COR-L47 (cell line): Measurements from ENCODE around the gene ARFRP1.
"Not testable (repeated sequence)": the region's sequence is repeated elsewhere in the genome, so short reads cannot be mapped to it uniquely, and the experiment has no call there.

ENCODE experiments used
- DNase-seq: peaks from one replicate; lab custom pipeline; 2025; lab: John Stamatoyannopoulos, UW

The ARFRP1 gene

GRCh38 chr20:63732118-63733095, 24.6 kb upstream of the ARFRP1 start:
- DNase-seq, result no peak

GRCh38 chr20:63731410-63731809, 23.6 kb upstream of the ARFRP1 start:
- DNase-seq, result no peak

DNA sequence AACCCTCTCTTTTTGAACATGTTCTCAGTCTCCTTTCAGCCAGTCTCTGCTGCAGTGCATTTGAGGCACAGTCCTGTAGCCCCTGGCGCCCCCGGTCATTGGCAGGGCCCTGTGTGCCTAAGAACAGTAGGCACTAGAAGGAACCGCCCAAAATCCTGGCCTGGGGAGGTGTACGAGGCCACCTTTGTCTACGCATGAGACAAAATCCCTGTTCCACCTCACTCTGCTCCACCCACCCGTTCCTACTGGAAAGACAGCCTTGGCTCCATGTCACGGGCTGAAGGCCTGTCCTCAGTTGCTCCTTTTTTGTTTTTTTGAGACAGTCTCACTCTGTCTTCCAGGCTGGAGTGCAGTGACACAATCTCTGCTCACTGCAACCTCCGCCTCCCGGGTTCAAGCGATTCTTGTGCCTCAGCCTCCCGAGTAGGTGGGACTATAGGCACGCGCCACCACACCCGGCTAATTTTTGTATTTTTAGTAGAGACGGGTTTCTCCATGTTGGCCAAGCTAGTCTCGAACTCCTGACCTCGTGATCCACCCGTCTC, 22.5 kb upstream of the ARFRP1 start:
- not testable (repeated sequence) for DNase-seq

DNA sequence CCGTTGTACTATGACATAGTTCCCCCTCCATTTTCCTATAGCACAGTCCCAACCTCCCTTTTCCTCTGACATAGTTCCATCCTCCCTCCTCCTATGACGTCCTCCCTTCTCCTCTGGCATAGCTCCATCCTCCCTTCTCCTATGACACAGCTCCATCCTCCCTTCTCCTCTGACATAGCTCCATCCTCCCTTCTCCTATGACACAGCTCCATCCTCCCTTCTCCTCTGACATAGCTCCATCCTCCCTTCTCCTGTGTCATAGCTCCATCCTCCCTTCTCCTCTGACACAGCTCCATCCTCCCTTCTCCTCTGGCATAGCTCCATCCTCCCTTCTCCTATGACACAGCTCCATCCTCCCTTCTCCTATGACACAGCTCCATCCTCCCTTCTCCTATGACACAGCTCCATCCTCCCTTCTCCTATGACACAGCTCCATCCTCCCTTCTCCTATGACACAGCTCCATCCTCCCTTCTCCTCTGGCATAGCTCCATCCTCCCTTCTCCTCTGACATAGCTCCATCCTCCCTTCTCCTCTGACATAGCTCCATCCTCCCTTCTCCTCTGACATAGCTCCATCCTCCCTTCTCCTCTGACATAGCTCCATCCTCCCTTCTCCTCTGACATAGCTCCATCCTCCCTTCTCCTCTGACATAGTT, 15.3 kb upstream of the ARFRP1 start:
- DNase-seq, result not testable (repeated sequence)

GRCh38 chr20:63718996-63719395, 11.2 kb upstream of the ARFRP1 start:
- no peak for DNase-seq

DNA sequence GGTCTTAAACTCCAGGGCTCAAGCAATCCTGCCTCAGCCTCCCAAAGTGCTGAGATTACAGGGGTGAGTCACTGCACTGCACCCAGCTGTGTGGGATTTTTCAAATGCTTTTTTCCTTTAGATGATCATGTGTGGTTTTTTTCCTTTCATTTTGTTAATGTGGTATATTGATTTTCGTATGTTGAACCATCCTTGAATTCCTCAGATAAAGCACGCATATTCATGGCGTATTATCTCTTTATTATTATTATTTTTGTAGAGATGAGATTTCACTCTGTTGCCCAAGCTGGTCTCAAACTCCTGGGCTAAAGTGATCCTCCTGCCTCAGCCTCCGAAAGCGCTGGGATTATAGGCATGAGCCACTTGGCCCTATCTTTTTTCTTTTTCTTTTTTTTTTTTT, 7.1 kb upstream of the ARFRP1 start:
- no peak for DNase-seq

- DNase-seq, result no peak
Measured at GRCh38 chr20:63712191-63712590, 4.4 kb upstream of the ARFRP1 start.

GRCh38 chr20:63711085-63711645, 3.4 kb upstream of the ARFRP1 start:
- no peak for DNase-seq

- no peak for DNase-seq
Measured at GRCh38 chr20:63709149-63709527, 1.4 kb upstream of the ARFRP1 start.

GRCh38 chr20:63708301-63709148, 749 bp upstream of the ARFRP1 start:
- DNase-seq, result no peak

DNA sequence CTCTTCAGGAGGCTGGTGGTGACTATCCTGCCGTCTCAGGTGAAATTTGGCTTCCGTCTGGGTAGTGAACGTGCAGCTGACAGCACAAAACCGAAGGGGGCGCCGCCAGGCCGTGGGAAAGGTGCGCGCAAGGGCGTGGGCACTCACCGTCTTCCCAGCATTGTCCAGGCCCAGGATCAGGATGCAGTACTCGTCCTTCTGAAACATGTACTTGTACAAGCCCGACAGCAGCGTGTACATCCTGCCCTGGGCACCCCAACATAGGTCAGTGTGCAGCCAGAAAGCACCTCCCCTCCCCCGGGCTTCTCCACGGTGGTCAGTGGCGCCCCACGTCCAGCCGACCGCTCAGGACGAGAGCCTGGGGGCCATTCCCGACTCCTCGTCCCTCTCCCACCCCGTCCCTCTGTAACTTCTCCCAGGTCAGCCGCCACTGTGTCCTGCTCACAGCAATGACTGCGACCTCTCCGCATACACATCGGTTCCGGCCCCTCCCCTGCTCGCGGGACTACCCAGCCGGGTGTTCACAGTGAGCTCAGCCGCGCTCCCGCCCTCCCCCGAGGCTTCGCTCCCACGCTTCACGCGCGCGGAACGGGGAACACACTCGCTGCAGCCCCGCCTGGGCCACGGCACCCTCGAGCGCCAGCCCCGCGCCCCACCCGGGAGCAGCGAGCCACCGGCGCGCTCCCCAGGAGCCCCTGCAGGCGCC, 771 bp downstream of the ARFRP1 start:
- DNase-seq, result no peak

DNA sequence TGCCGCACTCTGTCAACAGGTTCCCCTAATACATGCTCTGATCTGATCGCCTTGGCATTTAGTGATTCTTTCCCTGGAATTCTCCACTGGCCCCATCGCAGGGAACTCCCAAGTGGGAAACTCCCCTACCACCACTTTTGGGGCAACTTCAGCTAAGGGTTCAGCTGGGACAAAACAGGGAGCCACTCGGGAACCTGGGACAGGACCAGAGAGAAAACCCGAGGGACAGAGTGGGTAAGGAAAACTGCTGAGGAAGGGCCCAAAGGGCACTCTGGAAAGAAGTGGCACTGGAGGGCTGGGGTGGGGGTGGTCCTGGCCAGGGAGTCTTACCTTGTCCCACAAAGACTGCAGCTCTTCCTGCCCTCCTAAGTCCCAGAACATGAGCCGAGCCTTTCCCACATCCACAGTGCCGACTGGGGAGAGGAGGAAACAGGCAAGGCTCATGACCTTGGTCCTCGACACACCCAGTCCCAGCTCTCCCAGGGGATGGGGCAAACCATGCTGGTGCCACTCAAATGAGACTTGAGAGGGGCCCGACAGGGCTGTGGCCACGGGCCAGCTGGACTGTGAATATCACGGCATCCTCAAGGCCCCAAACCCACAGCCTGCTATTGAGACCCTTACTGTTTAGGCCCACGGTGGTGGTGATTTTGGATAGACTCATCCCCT, 1.6 kb downstream of the ARFRP1 start:
- DNase-seq, result no peak

DNA sequence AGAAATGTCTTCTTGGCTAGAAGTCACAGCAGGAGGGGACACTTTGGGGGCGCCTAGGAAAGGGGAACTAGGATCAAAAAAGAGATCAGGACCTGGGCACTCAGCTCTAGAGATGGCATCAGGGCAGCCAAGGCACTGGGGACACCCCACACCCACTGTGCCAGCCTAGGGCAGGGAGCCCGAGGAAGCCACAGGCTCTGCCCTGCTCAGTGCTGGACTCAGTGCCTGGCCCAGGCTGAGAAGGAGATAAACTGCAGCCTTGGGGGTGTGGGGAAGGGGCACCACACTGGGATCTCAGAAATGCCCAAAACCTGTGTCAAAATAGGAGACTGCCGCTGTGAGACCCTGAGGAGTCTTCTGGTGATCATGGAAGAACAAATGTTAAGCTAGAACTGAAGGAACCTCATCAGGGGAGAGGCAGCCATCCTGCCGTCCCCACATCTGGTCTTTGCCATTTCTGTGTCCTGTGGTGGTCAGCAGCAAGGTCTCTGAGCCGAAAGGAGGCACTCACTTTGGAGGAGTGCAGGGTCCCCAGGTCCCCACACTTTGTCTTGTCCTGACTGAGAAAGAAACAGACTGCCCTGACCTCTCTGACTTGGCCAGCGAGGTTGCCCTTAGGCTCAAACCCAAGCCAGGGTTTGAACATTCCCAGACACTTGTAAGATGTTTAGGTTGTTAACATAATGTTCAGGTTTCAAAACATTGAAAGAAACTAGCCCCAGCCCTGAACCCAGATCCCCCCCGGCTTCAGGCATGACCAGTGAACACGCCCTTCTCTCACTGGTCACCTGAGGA, 2.3 kb downstream of the ARFRP1 start:
- DNase-seq, result no peak

DNA sequence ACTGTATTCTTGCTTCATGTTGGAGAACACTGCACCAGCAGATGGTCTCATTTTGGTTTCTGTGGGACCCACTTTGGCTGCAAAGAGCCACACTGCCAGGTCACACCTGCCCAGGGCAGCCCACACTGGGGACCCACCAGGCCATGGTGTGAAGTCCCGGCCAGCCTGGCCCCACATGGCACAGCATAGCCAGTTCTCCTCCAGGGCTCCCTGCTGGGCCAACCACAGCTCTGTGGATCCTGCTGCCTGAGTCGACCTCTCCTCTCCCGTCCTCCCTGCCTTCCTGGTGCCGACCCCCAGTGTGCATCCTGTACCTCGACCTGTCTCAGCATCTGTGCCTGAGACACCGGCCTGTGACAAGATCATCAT, 3.0 kb downstream of the ARFRP1 start:
- DNase-seq, result no peak

DNA sequence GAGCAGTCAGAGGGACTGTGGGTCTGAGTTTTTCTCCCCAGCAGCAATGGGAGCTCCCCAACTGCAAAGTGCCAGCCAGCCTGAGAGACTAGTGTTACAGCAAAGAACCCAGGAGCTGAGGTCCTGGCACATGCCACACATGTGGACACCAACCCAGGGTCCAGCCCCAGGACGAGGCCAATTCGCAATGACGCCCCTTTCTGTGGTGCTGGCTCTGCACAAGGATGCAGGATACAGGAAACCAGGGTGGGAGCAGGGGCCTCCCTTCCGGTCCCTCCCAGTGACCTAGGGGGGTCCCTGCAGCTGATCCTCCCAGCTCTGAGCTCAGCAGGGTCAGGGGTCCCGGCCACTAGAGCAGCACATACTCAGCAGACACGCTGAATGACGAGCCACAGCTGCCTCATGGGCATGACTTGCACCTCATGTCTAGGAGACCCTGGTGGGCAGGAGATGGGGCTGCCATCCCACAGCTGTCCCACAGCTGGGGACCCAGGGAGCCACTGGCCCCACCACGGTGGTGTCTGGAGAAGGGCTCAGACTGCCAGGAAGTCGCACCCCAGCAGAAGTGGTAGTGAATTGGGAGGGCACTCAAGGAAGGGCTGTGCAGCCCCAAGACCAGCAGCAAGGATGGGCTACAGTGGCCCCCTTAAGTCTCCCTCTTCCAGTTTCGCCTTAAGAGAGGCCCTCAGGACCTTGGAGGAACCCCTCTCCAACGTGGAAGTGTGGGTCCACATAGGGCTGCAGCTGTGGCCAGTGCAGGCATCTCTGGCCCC, 3.6 kb downstream of the ARFRP1 start:
- DNase-seq, result no peak

- no peak for DNase-seq
Measured at GRCh38 chr20:63703471-63703975, 4.3 kb downstream of the ARFRP1 start.

GRCh38 chr20:63702751-63703470, 4.9 kb downstream of the ARFRP1 start:
- DNase-seq, result no peak

GRCh38 chr20:63702036-63702665, 5.6 kb downstream of the ARFRP1 start:
- DNase-seq, result no peak
